ENCODE data around the gene GRIP2. TPM values are rescaled to one million over a fixed set of nuclear protein-coding genes. Genes with fewer than 3 reads are reported as not detected.

GRIP2 gene
- total RNA-seq, 2 donors from 2014 or later = 0.10 TPM; not detected in 1

- Mint-ChIP-seq H3K36me3 (ENCODE audit: low read depth) (peaks cover 7% of the 10 kb centered on the region), H3K4me3 (no peak overlapping the region), H3K27ac (no peak overlapping the region), H3K27me3 (peaks cover 87% of the 10 kb centered on the region), H3K4me1 (peaks cover 8% of the 10 kb centered on the region)
- H3K9me3 ChIP-seq (ENCODE audit: control insufficient read depth, low read length, poor library complexity, severe bottlenecking) = no peaks in the 10 kb centered on the region
- no peak for DNase-seq
- no peak for ATAC-seq
Observed at GRCh38 chr3:14553871-14554270, 13.7 kb upstream of the GRIP2 start.

- DNase-seq (no peak), ATAC-seq (no peak)
- Mint-ChIP-seq H3K27me3 (peaks cover 92% of the 10 kb centered on the region), H3K36me3 (ENCODE audit: low read depth) (peaks cover 7% of the 10 kb centered on the region), H3K4me1 (peaks cover 13% of the 10 kb centered on the region), H3K4me3 (no peak overlapping the region), H3K27ac (no peak overlapping the region)
- H3K9me3 ChIP-seq (ENCODE audit: control insufficient read depth, low read length, poor library complexity, severe bottlenecking) = no peaks in the 10 kb centered on the region
Observed at GRCh38 chr3:14552717-14553116, 12.6 kb upstream of the GRIP2 start.

- H3K9me3 ChIP-seq (ENCODE audit: control insufficient read depth, low read length, poor library complexity, severe bottlenecking) = no peaks in the 10 kb centered on the region
- H3K4me3 Mint-ChIP-seq = no peak overlapping the region
- no peak for ATAC-seq
- no peak for DNase-seq
- H3K4me1 Mint-ChIP-seq = peaks cover 13% of the 10 kb centered on the region
- no peak overlapping the region for H3K27ac Mint-ChIP-seq
- H3K36me3 Mint-ChIP-seq (ENCODE audit: low read depth) = peaks cover 6% of the 10 kb centered on the region
- H3K27me3 Mint-ChIP-seq = peaks cover 92% of the 10 kb centered on the region
Observed at GRCh38 chr3:14552041-14552648, 12.0 kb upstream of the GRIP2 start.

GRCh38 chr3:14550651-14551611 is 10.8 kb upstream of the GRIP2 start:
- Mint-ChIP-seq H3K27ac (no peak overlapping the region), H3K27me3 (peaks cover 89% of the 10 kb centered on the region), H3K4me3 (no peak overlapping the region), H3K4me1 (peaks cover 12% of the 10 kb centered on the region), H3K36me3 (ENCODE audit: low read depth) (peaks cover 6% of the 10 kb centered on the region)
- no peaks in the 10 kb centered on the region for H3K9me3 ChIP-seq (ENCODE audit: control insufficient read depth, low read length, poor library complexity, severe bottlenecking)
- ATAC-seq (no peak), DNase-seq (no peak)

GRCh38 chr3:14550181-14550580 is 10.0 kb upstream of the GRIP2 start:
- no peak for DNase-seq
- Mint-ChIP-seq H3K27ac (no peak overlapping the region), H3K36me3 (ENCODE audit: low read depth) (peaks cover 2% of the 10 kb centered on the region), H3K4me3 (no peak overlapping the region), H3K4me1 (peaks cover 9% of the 10 kb centered on the region), H3K27me3 (peaks cover 82% of the 10 kb centered on the region)
- no peak for ATAC-seq
- no peaks in the 10 kb centered on the region for H3K9me3 ChIP-seq (ENCODE audit: control insufficient read depth, low read length, poor library complexity, severe bottlenecking)

- H3K27me3 Mint-ChIP-seq = peaks cover 76% of the 10 kb centered on the region
Observed at GRCh38 chr3:14549256-14549919, 9.2 kb upstream of the GRIP2 start.

GRCh38 chr3:14548321-14548729 is 8.2 kb upstream of the GRIP2 start:
- H3K4me1 Mint-ChIP-seq = peaks cover 9% of the 10 kb centered on the region
- DNase-seq = peak in 1 of 3 donors; percentile 12
- no peak overlapping the region for H3K4me3 Mint-ChIP-seq
- ATAC-seq = peak; percentile 61
- no peak overlapping the region for H3K27ac Mint-ChIP-seq
- H3K36me3 Mint-ChIP-seq (ENCODE audit: low read depth) = peaks cover 2% of the 10 kb centered on the region
- H3K27me3 Mint-ChIP-seq = peaks cover 68% of the 10 kb centered on the region
- H3K9me3 ChIP-seq (ENCODE audit: control insufficient read depth, low read length, poor library complexity, severe bottlenecking) = no peaks in the 10 kb centered on the region

More at GRCh38 chr3:14549256-14549919, 9.2 kb upstream of the GRIP2 start:
- H3K4me1 Mint-ChIP-seq = peaks cover 9% of the 10 kb centered on the region
- no peak overlapping the region for H3K4me3 Mint-ChIP-seq
- H3K36me3 Mint-ChIP-seq (ENCODE audit: low read depth) = peaks cover 2% of the 10 kb centered on the region
- DNase-seq = no peak
- H3K27ac Mint-ChIP-seq = no peak overlapping the region
- ATAC-seq = no peak
- no peaks in the 10 kb centered on the region for H3K9me3 ChIP-seq (ENCODE audit: control insufficient read depth, low read length, poor library complexity, severe bottlenecking)

- Mint-ChIP-seq H3K4me1 (peaks cover 9% of the 10 kb centered on the region), H3K36me3 (ENCODE audit: low read depth) (peaks cover 2% of the 10 kb centered on the region), H3K4me3 (no peak overlapping the region), H3K27ac (no peak overlapping the region), H3K27me3 (peaks cover 67% of the 10 kb centered on the region)
- H3K9me3 ChIP-seq (ENCODE audit: control insufficient read depth, low read length, poor library complexity, severe bottlenecking) = no peaks in the 10 kb centered on the region
- DNase-seq (no peak), ATAC-seq (no peak)
Observed at GRCh38 chr3:14547693-14548092, 7.6 kb upstream of the GRIP2 start.

- H3K9me3 ChIP-seq (ENCODE audit: control insufficient read depth, low read length, poor library complexity, severe bottlenecking) = no peaks in the 10 kb centered on the region
- ATAC-seq = no peak
- H3K4me3 Mint-ChIP-seq = no peak overlapping the region
- no peak overlapping the region for H3K27ac Mint-ChIP-seq
- H3K4me1 Mint-ChIP-seq = peaks cover 9% of the 10 kb centered on the region
- no peak for DNase-seq
- peaks cover 55% of the 10 kb centered on the region for H3K27me3 Mint-ChIP-seq
- H3K36me3 Mint-ChIP-seq (ENCODE audit: low read depth) = no peaks in the 10 kb centered on the region
Observed at GRCh38 chr3:14546041-14546440, 5.9 kb upstream of the GRIP2 start.

GRCh38 chr3:14545251-14545635 is 5.1 kb upstream of the GRIP2 start:
- ATAC-seq = no peak
- H3K36me3 Mint-ChIP-seq (ENCODE audit: low read depth) = no peaks in the 10 kb centered on the region
- peaks cover 47% of the 10 kb centered on the region for H3K27me3 Mint-ChIP-seq
- no peak overlapping the region for H3K27ac Mint-ChIP-seq
- no peaks in the 10 kb centered on the region for H3K9me3 ChIP-seq (ENCODE audit: control insufficient read depth, low read length, poor library complexity, severe bottlenecking)
- H3K4me3 Mint-ChIP-seq = no peak overlapping the region
- DNase-seq = no peak
- H3K4me1 Mint-ChIP-seq = peaks cover 9% of the 10 kb centered on the region

GRCh38 chr3:14544282-14545250 is 4.4 kb upstream of the GRIP2 start:
- ATAC-seq (no peak), DNase-seq (no peak)
- no peak overlapping the region for H3K4me3 Mint-ChIP-seq

GRCh38 chr3:14543446-14543845 is 3.3 kb upstream of the GRIP2 start:
- Mint-ChIP-seq H3K27ac (no peak overlapping the region), H3K4me3 (no peak overlapping the region), H3K36me3 (ENCODE audit: low read depth) (no peaks in the 10 kb centered on the region), H3K4me1 (peaks cover 6% of the 10 kb centered on the region), H3K27me3 (peaks cover 31% of the 10 kb centered on the region)
- DNase-seq = no peak
- no peak for ATAC-seq
- no peaks in the 10 kb centered on the region for H3K9me3 ChIP-seq (ENCODE audit: control insufficient read depth, low read length, poor library complexity, severe bottlenecking)

More at GRCh38 chr3:14544282-14545250, 4.4 kb upstream of the GRIP2 start:
- peaks cover 9% of the 10 kb centered on the region for H3K4me1 Mint-ChIP-seq
- peaks cover 43% of the 10 kb centered on the region for H3K27me3 Mint-ChIP-seq
- H3K27ac Mint-ChIP-seq = no peak overlapping the region
- H3K36me3 Mint-ChIP-seq (ENCODE audit: low read depth) = no peaks in the 10 kb centered on the region
- H3K9me3 ChIP-seq (ENCODE audit: control insufficient read depth, low read length, poor library complexity, severe bottlenecking) = no peaks in the 10 kb centered on the region

Measured in T-helper 17 cell (primary cell).